Cardiac fibroblast (primary cell): ENCODE measurements around the gene PIEZO2.

Experiments used
- DNase-seq, 2 donors: peaks; one replicate each; pipeline versions ENCODE4 v3.0.0 to v3.0.0-alpha.2; 2010; ENCODE audit warnings: low read depth in 2 of 2
- H3K4me3 ChIP-seq, 2 donors: replicated peaks in 1 of 2; 1 replicate in 1 of 2; 2 replicates in 1 of 2; pipeline ENCODE4 v1.5.1; 2011; ENCODE audit warnings: low read depth in 2 of 2, low read length in 2 of 2, mild to moderate bottlenecking in 2 of 2, moderate library complexity in 1 of 2
- CTCF ChIP-seq: IDR thresholded peaks from one replicate; pipeline ENCODE4 v1.5.1; 2011; ENCODE audit warnings: low read depth, mild to moderate bottlenecking, low read length, inconsistent platforms

Gene PIEZO2

GRCh38 chr18:11035814-11036495, 113.4 kb downstream of the PIEZO2 start:
- no peak overlapping the region for H3K4me3 ChIP-seq
- peak in 1 of 2 donors; percentile 36 for DNase-seq
- TF ChIP-seq CTCF = no peak

GRCh38 chr18:11035376-11035775, 114.0 kb downstream of the PIEZO2 start:
- no peak overlapping the region for H3K4me3 ChIP-seq
- DNase-seq = no peak
- no peak for TF ChIP-seq CTCF

- peak; percentile 16 to 21 for DNase-seq
- H3K4me3 ChIP-seq = no peak overlapping the region
- no peak for TF ChIP-seq CTCF
Measured at GRCh38 chr18:11034884-11035283, 114.5 kb downstream of the PIEZO2 start.

GRCh38 chr18:11033503-11033902, 115.9 kb downstream of the PIEZO2 start:
- no peak for DNase-seq
- TF ChIP-seq CTCF = no peak
- H3K4me3 ChIP-seq = no peak overlapping the region

GRCh38 chr18:11031966-11032365, 117.4 kb downstream of the PIEZO2 start:
- no peak overlapping the region for H3K4me3 ChIP-seq
- DNase-seq = no peak
- TF ChIP-seq CTCF = no peak

- no peak for DNase-seq
- no peak overlapping the region for H3K4me3 ChIP-seq
- no peak for TF ChIP-seq CTCF
Measured at GRCh38 chr18:11029021-11029420, 120.3 kb downstream of the PIEZO2 start.

- H3K4me3 ChIP-seq = no peak overlapping the region
- TF ChIP-seq CTCF = no peak
- no peak for DNase-seq
Measured at GRCh38 chr18:11027862-11028261, 121.5 kb downstream of the PIEZO2 start.
